Upper lobe of right lung (tissue), 1 donor: Measurements from ENCODE around the gene PDE9A. TPM values are rescaled to one million over a fixed set of nuclear protein-coding genes. Genes with fewer than 3 reads are reported as not detected.
A peak's percentile ranks its signal among the peaks of the same experiment; 100 is the strongest.
"Not testable (repeated sequence)": the region's sequence is repeated elsewhere in the genome, so short reads cannot be mapped to it uniquely, and the experiment has no call there.

Experiments used
- ATAC-seq: fragments of 200-7000 bp; cut with Tn5 transposase; one replicate; pipeline ENCODE4 v1.9.1; 2020; ENCODE audit warnings: mild to moderate bottlenecking, moderate library complexity
- DNase-seq: peaks from one replicate; pipeline ENCODE4 v3.0.0-alpha.2; 2020
- H3K27ac ChIP-seq: fragments of 200-600 bp; one replicate; pipeline ENCODE4 v1.8.0; 2022
- H3K27me3 ChIP-seq: fragments of 200-600 bp; one replicate; pipeline ENCODE4 v1.8.0; 2022; ENCODE audit warnings: mild to moderate bottlenecking
- H3K36me3 ChIP-seq: fragments of 200-600 bp; one replicate; pipeline ENCODE4 v1.8.0; 2022
- H3K4me1 ChIP-seq: fragments of 200-600 bp; one replicate; pipeline ENCODE4 v1.8.0; 2022
- H3K4me3 ChIP-seq: fragments of 200-600 bp; one replicate; pipeline ENCODE4 v1.8.0; 2022; ENCODE audit warnings: mild to moderate bottlenecking
- H3K9me3 ChIP-seq: fragments of 200-600 bp; one replicate; pipeline ENCODE4 v1.8.0; 2022
- CTCF ChIP-seq: fragments of 200-600 bp; IDR thresholded peaks from one replicate; pipeline ENCODE4 v1.8.0; 2022; ENCODE audit warnings: antibody characterized with exemption
- intact Hi-C: fragments of 100-400 bp; cut with DNase I; formaldehyde crosslinking; loops from one replicate; pipeline ENCODE4 v1.11.0; 2022
- total RNA-seq: library from RNA; stranded (reverse); fragmentation: NEBNext Ultra II Directional; extraction: Animal tissue kit (Norgen Biotek cat#: 25700); gene quantifications from one replicate; pipeline ENCODE4 v1.2.1, GENCODE V29; 2021
- donor health status: DM: no; HTN: yes; CAD: no; lungs with severe emphysema.

PDE9A gene
- total RNA-seq, 1 donor from 2014 or later = 15.3 TPM

DNA sequence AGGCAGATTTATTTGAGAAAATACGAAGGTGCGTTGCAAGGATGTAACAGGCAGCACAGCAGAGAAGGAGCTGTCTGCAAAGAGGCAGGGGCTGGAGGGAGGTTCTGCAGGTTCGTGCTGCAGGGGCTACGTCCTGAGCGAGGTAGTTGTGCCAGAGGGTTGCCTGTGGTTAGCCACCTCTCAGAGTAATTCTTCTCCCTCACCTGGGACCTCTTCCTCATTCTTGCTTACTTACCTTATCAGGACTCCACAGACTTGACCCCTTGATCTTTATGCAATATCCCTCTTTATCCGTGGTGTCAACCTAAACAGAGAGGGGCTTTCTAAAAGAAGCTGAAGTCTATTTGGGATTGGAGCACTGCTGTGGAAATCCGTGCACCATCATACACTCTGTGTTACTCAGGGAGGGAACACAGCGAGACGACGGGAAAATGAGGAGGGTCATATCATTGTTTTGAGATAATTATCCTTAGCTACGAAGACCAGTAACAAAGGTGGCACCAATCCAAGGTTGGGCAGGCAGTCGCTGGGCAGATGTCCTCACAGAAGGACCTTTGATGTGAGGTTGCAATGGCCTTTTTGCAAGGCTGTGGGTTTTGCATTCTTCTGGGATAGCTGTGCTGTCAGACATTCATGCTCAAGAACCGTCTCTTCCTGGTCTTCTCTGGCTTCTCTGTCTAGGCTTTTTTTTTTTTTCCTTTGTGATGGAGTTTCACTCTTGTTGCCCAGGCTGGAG lies 143.1 kb downstream of the PDE9A start:
- no peak overlapping the region for H3K27ac ChIP-seq
- TF ChIP-seq CTCF = no peak
- H3K27me3 ChIP-seq = peaks cover 10% of the 10 kb centered on the region
- no peak overlapping the region for H3K4me3 ChIP-seq
- intact Hi-C loops = no loop called here
- H3K4me1 ChIP-seq = no peaks in the 10 kb centered on the region
- H3K36me3 ChIP-seq = no peaks in the 10 kb centered on the region
- no peak for DNase-seq
- peak; percentile 22 for ATAC-seq
- H3K9me3 ChIP-seq = no peaks in the 10 kb centered on the region

DNA sequence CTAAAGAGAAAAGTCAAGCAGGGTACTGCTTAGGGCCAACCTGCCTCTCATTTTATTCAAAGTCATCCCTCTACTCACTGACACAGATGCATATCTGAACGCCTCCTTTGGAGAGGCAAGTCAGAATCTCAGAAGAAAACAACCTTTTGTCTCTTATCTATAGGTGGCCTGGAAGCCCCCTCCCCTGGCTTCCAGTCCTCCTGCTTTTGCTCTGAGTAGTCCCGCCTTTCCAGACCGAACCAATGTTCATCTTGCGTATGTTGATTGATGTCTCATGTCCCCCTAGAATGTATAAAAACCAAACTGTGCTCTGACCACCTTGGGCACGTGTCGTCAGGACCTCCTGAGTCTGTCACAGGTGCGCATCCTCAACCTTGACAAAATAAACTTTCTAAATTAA lies 144.1 kb downstream of the PDE9A start:
- Histone ChIP-seq H3K27me3 (peaks cover 10% of the 10 kb centered on the region), H3K27ac (no peak overlapping the region), H3K4me1 (no peaks in the 10 kb centered on the region), H3K4me3 (no peak overlapping the region), H3K36me3 (no peaks in the 10 kb centered on the region), H3K9me3 (no peaks in the 10 kb centered on the region)
- TF ChIP-seq CTCF = no peak
- DNase-seq (no peak), ATAC-seq (no peak)
- intact Hi-C loops = no loop called here

GRCh38 chr21:42798106-42798505 lies 144.7 kb downstream of the PDE9A start:
- Histone ChIP-seq H3K4me3 (no peak overlapping the region), H3K27ac (no peak overlapping the region), H3K36me3 (no peaks in the 10 kb centered on the region), H3K27me3 (peaks cover 10% of the 10 kb centered on the region), H3K9me3 (no peaks in the 10 kb centered on the region), H3K4me1 (no peaks in the 10 kb centered on the region)
- ATAC-seq = no peak
- DNase-seq = no peak
- no peak for TF ChIP-seq CTCF
- intact Hi-C loops = no loop called here

DNA sequence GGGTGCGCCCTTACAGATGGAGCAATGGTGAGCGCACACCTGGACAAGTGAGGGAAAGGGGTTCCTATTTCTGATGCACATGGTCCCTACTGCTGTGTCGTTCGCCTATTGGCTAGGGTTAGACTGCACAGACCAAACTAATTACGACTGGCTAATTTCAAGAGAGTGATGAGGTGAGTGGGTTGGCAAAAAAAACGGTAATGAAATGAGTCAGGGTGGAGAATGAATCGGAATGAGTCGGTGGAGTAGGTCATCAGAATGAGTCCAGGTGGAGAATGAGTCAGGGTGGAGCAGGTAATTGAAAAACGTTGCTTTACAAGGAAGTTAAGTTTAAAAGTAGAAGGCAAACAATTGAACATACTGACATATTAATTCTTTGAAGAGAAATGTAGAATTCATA lies 146.1 kb downstream of the PDE9A start:
- Histone ChIP-seq H3K4me3 (no peak overlapping the region), H3K4me1 (no peaks in the 10 kb centered on the region), H3K27me3 (peaks cover 3% of the 10 kb centered on the region), H3K9me3 (no peaks in the 10 kb centered on the region), H3K36me3 (no peaks in the 10 kb centered on the region), H3K27ac (no peak overlapping the region)
- no peak for TF ChIP-seq CTCF
- DNase-seq (no peak), ATAC-seq (no peak)
- intact Hi-C loops = no loop called here

DNA sequence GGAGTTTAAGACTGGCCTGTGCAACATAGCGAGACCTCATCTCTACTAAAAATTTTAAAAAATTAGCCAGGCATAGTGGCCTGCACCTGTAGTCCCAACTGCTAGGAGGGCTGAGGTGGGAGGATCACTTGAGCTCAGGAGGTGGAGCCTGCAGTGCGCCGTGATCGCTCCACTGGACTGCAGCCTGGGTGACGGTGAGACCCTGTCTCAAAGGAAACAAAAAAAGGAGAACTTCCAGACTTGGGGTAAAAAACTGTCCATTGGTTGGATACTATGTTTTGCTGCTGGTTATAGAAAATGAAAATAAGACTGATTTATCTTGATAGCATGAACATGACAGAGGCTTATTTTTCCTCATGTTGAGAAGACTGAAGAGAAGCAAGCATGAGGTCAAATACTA lies 146.5 kb downstream of the PDE9A start:
- H3K36me3 ChIP-seq = no peaks in the 10 kb centered on the region
- TF ChIP-seq CTCF = no peak
- no peak for DNase-seq
- intact Hi-C loops = no loop called here
- no peak overlapping the region for H3K4me3 ChIP-seq
- no peaks in the 10 kb centered on the region for H3K27me3 ChIP-seq
- no peak for ATAC-seq
- H3K27ac ChIP-seq = no peak overlapping the region
- H3K9me3 ChIP-seq = no peaks in the 10 kb centered on the region
- H3K4me1 ChIP-seq = no peaks in the 10 kb centered on the region

GRCh38 chr21:42801616-42802015 lies 148.2 kb downstream of the PDE9A start:
- H3K27me3 ChIP-seq, H3K4me1 ChIP-seq, ATAC-seq, H3K4me3 ChIP-seq, intact Hi-C loops, H3K27ac ChIP-seq, H3K9me3 ChIP-seq, DNase-seq, H3K36me3 ChIP-seq: not testable (repeated sequence)
